Small intestine (tissue), 7 donors: Measurements from ENCODE around the gene SELENOF. TPM values are rescaled to one million over a fixed set of nuclear protein-coding genes. Genes with fewer than 3 reads are reported as not detected.
"Not testable (repeated sequence)": the region's sequence is repeated elsewhere in the genome, so short reads cannot be mapped to it uniquely, and the experiment has no call there.

Experiments
- DNase-seq, 2 donors: peaks; one replicate each; pipeline versions ENCODE4 v3.0.0 to v3.0.0-alpha.2; 2013
- FAIRE-seq: peaks from 2 replicates; lab custom pipeline; 2012; peaks lifted over from hg19 to GRCh38; lab: Jason Lieb, UNC
- H3K27ac ChIP-seq, 3 donors: one replicate each; pipeline ENCODE4 v1.5.1; 2013; ENCODE audit warnings: low read length in 2 of 3, mild to moderate bottlenecking in 2 of 3, control low read depth in 1 of 3, inconsistent platforms in 1 of 3, low read depth in 1 of 3, moderate library complexity in 1 of 3
- H3K27me3 ChIP-seq, 3 donors: one replicate each; pipeline ENCODE4 v1.6.1; 2013; ENCODE audit warnings: low read length in 3 of 3, inconsistent platforms in 1 of 3; ENCODE audit not compliant: control insufficient read depth in 3 of 3, insufficient read depth in 3 of 3
- H3K36me3 ChIP-seq, 3 donors: one replicate each; pipeline ENCODE4 v1.6.1; 2013; ENCODE audit warnings: low read length in 3 of 3, inconsistent platforms in 1 of 3, low read depth in 1 of 3, mild to moderate bottlenecking in 1 of 3, moderate library complexity in 1 of 3; ENCODE audit not compliant: control insufficient read depth in 3 of 3, insufficient read depth in 2 of 3
- H3K4me1 ChIP-seq, 3 donors: one replicate each; pipeline ENCODE4 v1.6.1; 2013; ENCODE audit warnings: low read length in 2 of 3, inconsistent platforms in 1 of 3, low read depth in 1 of 3, mild to moderate bottlenecking in 1 of 3, moderate library complexity in 1 of 3; ENCODE audit not compliant: control insufficient read depth in 3 of 3, insufficient read depth in 2 of 3
- H3K4me3 ChIP-seq, 3 donors: one replicate each; pipeline ENCODE4 v1.5.1; 2013; ENCODE audit warnings: low read length in 3 of 3, control low read depth in 1 of 3, inconsistent platforms in 1 of 3, low read depth in 1 of 3, mild to moderate bottlenecking in 1 of 3, moderate library complexity in 1 of 3
- H3K9me3 ChIP-seq, 2 donors: one replicate each; pipeline ENCODE4 v1.6.1; 2013; ENCODE audit warnings: low read depth in 1 of 2, low read length in 1 of 2; ENCODE audit not compliant: control insufficient read depth in 2 of 2, insufficient read depth in 1 of 2
- WGBS, 3 donors: extraction: QIAGEN DNeasy Blood & Tissue Kit; methylation state at CpG; one replicate each; pipeline ENCODE4 v1.1.7; 2013; 5-methylcytosine and 5-hydroxymethylcytosine counted together
- polyA plus RNA-seq, 4 donors: library from polyadenylated mRNA; stranded (reverse) in 3 of 4; unstranded in 1 of 4; fragments of 200-250 nt in 3 of 4; fragments of 120-200 nt in 1 of 4; gene quantifications; one replicate each; pipeline versions ENCODE4 v1.2.1 to v1.2.3, GENCODE V29; 2013
- donor health status: healthy with polysubstance abuse.
- donor health status: control.
- donor health status: control.
- donor health status: Bipolar disorder and iron deficiency.
- donor health status: healthy.

Gene SELENOF
- polyA plus RNA-seq, 4 donors, result 65.4 to 228 (median 120) TPM

- Histone ChIP-seq H3K4me1 (peaks cover 0 to 5% (median 4%) of the 10 kb centered on the region in 3 donors), H3K9me3 (no peaks in the 10 kb centered on the region), H3K27me3 (no peaks in the 10 kb centered on the region), H3K36me3 (no peaks in the 10 kb centered on the region), H3K27ac (peak overlapping the region; percentile 62 to 92 (median 90)), H3K4me3 (peak overlapping the region; percentile 62 to 97 (median 92))
- FAIRE-seq, result no peak
- 1 to 6% (median 5%) methylated on average over 14 of the region's 14 CpGs for WGBS, 3 donors
- peak in 1 of 2 donors; percentile 12 for DNase-seq
These were observed 1.9 kb upstream of the SELENOF start for GRCh38 chr1:86915737-86916235.

- Histone ChIP-seq H3K4me3 (peak overlapping the region; percentile 62 to 97 (median 92)), H3K36me3 (no peaks in the 10 kb centered on the region), H3K27me3 (no peaks in the 10 kb centered on the region), H3K27ac (peak overlapping the region; percentile 12 to 92 (median 90)), H3K9me3 (no peaks in the 10 kb centered on the region), H3K4me1 (peaks cover 0 to 5% (median 4%) of the 10 kb centered on the region in 3 donors)
- DNase-seq, result peak; percentile 70 to 78
- FAIRE-seq, result no peak
- 0 to 1% (median 0%) methylated on average over 41 to 43 of the region's 43 CpGs for WGBS, 3 donors
These were observed 1.2 kb upstream of the SELENOF start for GRCh38 chr1:86914998-86915736.

- 0 to 1% (median 1%) methylated on average over 5 to 45 of the region's 45 CpGs for WGBS, 3 donors
These were observed 673 bp upstream of the SELENOF start, which contains the start of gene HS2ST1 for GRCh38 chr1:86914601-86914997. Gene HS2ST1, plus strand, starts transcription at chr1:86914635.

GRCh38 chr1:86913399-86913895, 479 bp downstream of the SELENOF start:
- DNase-seq, result peak in 1 of 2 donors; percentile 42

More at GRCh38 chr1:86914601-86914997, 673 bp upstream of the SELENOF start, which contains the start of gene HS2ST1:
- no peaks in the 10 kb centered on the region for H3K27me3 ChIP-seq
- no peaks in the 10 kb centered on the region for H3K9me3 ChIP-seq
- H3K4me3 ChIP-seq, result peak within 1 kb of the TSS; percentile 79 to 97 (median 92)
- DNase-seq, result no peak
- FAIRE-seq, result no peak
- H3K4me1 ChIP-seq, result peaks cover 0 to 5% (median 4%) of the 10 kb centered on the region in 3 donors
- H3K27ac ChIP-seq, result peak within 1 kb of the TSS; percentile 52 to 96 (median 94)
- H3K36me3 ChIP-seq, result peaks cover 0 to 3% (median 0%) of the 10 kb centered on the region in 3 donors

GRCh38 chr1:86912281-86912900, 1.5 kb downstream of the SELENOF start:
- FAIRE-seq (no peak), DNase-seq (peak; percentile 15 to 19)
- 29 to 41% (median 34%) methylated on average over 6 of the region's 6 CpGs for WGBS, 3 donors
- H3K9me3 ChIP-seq, result no peaks in the 10 kb centered on the region
- H3K4me1 ChIP-seq, result peaks cover 0 to 5% (median 4%) of the 10 kb centered on the region in 3 donors
- H3K27me3 ChIP-seq, result no peaks in the 10 kb centered on the region
- H3K27ac ChIP-seq, result no peak overlapping the region
- H3K4me3 ChIP-seq, result peak overlapping the region in 2 of 3 donors; percentile 79 to 93
- peaks cover 0 to 4% (median 0%) of the 10 kb centered on the region in 3 donors for H3K36me3 ChIP-seq

More at GRCh38 chr1:86913399-86913895, 479 bp downstream of the SELENOF start:
- H3K4me1 ChIP-seq, result peaks cover 0 to 5% (median 4%) of the 10 kb centered on the region in 3 donors
- peak overlapping the region; percentile 71 to 93 (median 79) for H3K4me3 ChIP-seq
- no peak for FAIRE-seq
- H3K27me3 ChIP-seq, result no peaks in the 10 kb centered on the region
- peaks cover 0 to 4% (median 0%) of the 10 kb centered on the region in 3 donors for H3K36me3 ChIP-seq
- peak overlapping the region; percentile 52 to 96 (median 94) for H3K27ac ChIP-seq
- WGBS, 3 donors, result 0% methylated on average over 17 of the region's 17 CpGs
- no peaks in the 10 kb centered on the region for H3K9me3 ChIP-seq

GRCh38 chr1:86906419-86906818, 7.5 kb downstream of the SELENOF start:
- Histone ChIP-seq H3K4me3 (no peak overlapping the region), H3K36me3 (peaks cover 0 to 5% (median 1%) of the 10 kb centered on the region in 3 donors), H3K4me1 (no peaks in the 10 kb centered on the region), H3K9me3 (no peaks in the 10 kb centered on the region), H3K27ac (no peak overlapping the region), H3K27me3 (no peaks in the 10 kb centered on the region)
- no peak for FAIRE-seq
- DNase-seq, result peak; percentile 8 to 36
- 22 to 42% (median 31%) methylated on average over 2 of the region's 2 CpGs for WGBS, 3 donors

GRCh38 chr1:86905875-86906274, 8.1 kb downstream of the SELENOF start:
- H3K27me3 ChIP-seq, result no peaks in the 10 kb centered on the region
- H3K4me3 ChIP-seq, result no peak overlapping the region
- H3K4me1 ChIP-seq, result no peaks in the 10 kb centered on the region
- H3K27ac ChIP-seq, result no peak overlapping the region
- H3K36me3 ChIP-seq, result peaks cover 0 to 6% (median 1%) of the 10 kb centered on the region in 3 donors
- no peak for FAIRE-seq
- peaks cover 0 to under 1% of the 10 kb centered on the region in 2 donors for H3K9me3 ChIP-seq
- no peak for DNase-seq
- 46 to 72% (median 48%) methylated on average over 1 of the region's 1 CpG for WGBS, 3 donors

GRCh38 chr1:86899401-86899800, 14.5 kb downstream of the SELENOF start:
- not testable (repeated sequence) for H3K27ac ChIP-seq, H3K9me3 ChIP-seq, H3K4me3 ChIP-seq, FAIRE-seq, DNase-seq, H3K4me1 ChIP-seq, H3K27me3 ChIP-seq
- WGBS, 3 donors, result 94 to 99% (median 96%) methylated on average over 10 to 24 of the region's 33 CpGs
- peaks cover 1 to 13% (median 3%) of the 10 kb centered on the region in 3 donors for H3K36me3 ChIP-seq
